CD4-positive, CD25-positive, alpha-beta regulatory T cell (primary cell): ENCODE results near the gene COL6A2. TPM values are rescaled to one million over a fixed set of nuclear protein-coding genes. Genes with fewer than 3 reads are reported as not detected.
"Not testable (repeated sequence)": the region's sequence is repeated elsewhere in the genome, so short reads cannot be mapped to it uniquely, and the experiment has no call there.

ENCODE experiments used
- ATAC-seq, 2 donors: fragments of 150-1000 bp; cut with Tn5 transposase; one replicate each; pipeline ENCODE4 v1.10.0; 2021; ENCODE audit warnings: low read depth in 2 of 2, moderate number of reproducible peaks in 2 of 2, moderate library complexity in 1 of 2
- DNase-seq, 3 donors: peaks; one replicate each; pipeline versions ENCODE4 v3.0.0 to v3.0.0-alpha.2; 2012 to 2022; ENCODE audit warnings: mixed read lengths in 1 of 3
- H3K27ac ChIP-seq: one replicate; pipeline ENCODE4 v1.7.0; 2013; ENCODE audit warnings: mild to moderate bottlenecking, low read length; ENCODE audit not compliant: insufficient read depth, poor library complexity, severe bottlenecking
- H3K27me3 ChIP-seq: one replicate; pipeline ENCODE4 v1.7.0; 2013; ENCODE audit warnings: low read length; ENCODE audit not compliant: control insufficient read depth, insufficient read depth
- H3K36me3 ChIP-seq: one replicate; pipeline ENCODE4 v1.7.0; 2013; ENCODE audit warnings: mild to moderate bottlenecking, low read length, moderate library complexity; ENCODE audit not compliant: control insufficient read depth, insufficient read depth
- H3K4me1 ChIP-seq: 2 replicates; pipeline ENCODE4 v1.7.0; 2013; ENCODE audit warnings: mild to moderate bottlenecking, low read length; ENCODE audit not compliant: insufficient read depth, control insufficient read depth, poor library complexity, severe bottlenecking
- H3K4me3 ChIP-seq: one replicate; pipeline ENCODE4 v1.7.0; 2013; ENCODE audit warnings: low read depth, mild to moderate bottlenecking, low read length, moderate library complexity
- H3K9me3 ChIP-seq, 2 experiments: 1 replicate in 1 of 2; 2 replicates in 1 of 2; pipeline ENCODE4 v1.7.0; 2013; ENCODE audit warnings: low read length in 2 of 2, mild to moderate bottlenecking in 1 of 2, moderate library complexity in 1 of 2; ENCODE audit not compliant: control insufficient read depth in 2 of 2
- H3K27ac Mint-ChIP-seq, 3 donors: one replicate each; pipeline ENCODE4 v1.8.0; 2020 to 2022; ENCODE audit warnings: mild to moderate bottlenecking in 3 of 3, mixed read lengths in 3 of 3, moderate library complexity in 2 of 3
- H3K27me3 Mint-ChIP-seq: one replicate; pipeline ENCODE4 v1.8.0; 2022; ENCODE audit warnings: mild to moderate bottlenecking, mixed read lengths
- H3K36me3 Mint-ChIP-seq: one replicate; pipeline ENCODE4 v1.8.0; 2020; ENCODE audit warnings: mixed read lengths
- H3K4me1 Mint-ChIP-seq, 4 donors: one replicate each; pipeline ENCODE4 v1.8.0; 2020 to 2022; ENCODE audit warnings: mixed read lengths in 4 of 4, mild to moderate bottlenecking in 1 of 4
- H3K4me3 Mint-ChIP-seq, 4 donors: one replicate each; pipeline ENCODE4 v1.8.0; 2020 to 2022; ENCODE audit warnings: mild to moderate bottlenecking in 4 of 4, mixed read lengths in 4 of 4, moderate library complexity in 3 of 4
- H3K9me3 Mint-ChIP-seq, 7 donors: one replicate each; pipeline ENCODE4 v1.8.0; 2020 to 2022; ENCODE audit warnings: mixed read lengths in 7 of 7, mild to moderate bottlenecking in 3 of 7, moderate library complexity in 2 of 7
- polyA plus RNA-seq, 4 donors: library from polyadenylated mRNA; unstranded; fragments of 300-500 nt; fragmentation: Illumina TruSeq; gene quantifications; one replicate each; pipeline ENCODE4 v1.2.3, GENCODE V29; 2021
- total RNA-seq: library from RNA; stranded (reverse); gene quantifications from one replicate; pipeline ENCODE4 v1.2.3, GENCODE V29; 2022

Gene COL6A2
- total and polyA plus RNA-seq, 5 donors from 2014 or later, result 0.08 to 12.9 (median 1.3) TPM

DNA sequence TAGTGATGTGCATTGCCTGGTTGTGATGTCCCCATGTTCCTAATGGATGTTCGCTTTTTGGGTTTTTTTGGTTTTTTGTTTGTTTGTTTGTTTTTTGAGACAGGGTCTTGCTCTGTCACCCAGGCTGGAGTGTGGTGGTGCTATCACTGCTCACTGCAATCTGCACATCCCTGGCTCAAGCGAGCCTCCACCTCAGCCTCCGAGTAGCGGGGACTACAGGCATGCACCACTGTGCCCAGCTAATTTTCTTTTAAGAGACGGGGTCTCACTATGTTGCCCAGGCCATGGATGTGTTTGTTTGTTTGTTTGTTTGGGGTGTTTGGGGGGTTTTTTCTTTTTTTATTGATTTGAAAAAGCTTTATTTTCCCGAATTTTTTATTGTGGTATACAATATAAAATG, 2.1 kb downstream of the COL6A2 start:
- Mint-ChIP-seq H3K36me3 (peaks cover 5% of the 10 kb centered on the region), H3K4me1 (peaks cover 0 to 5% (median 1%) of the 10 kb centered on the region in 4 donors), H3K27me3 (peaks cover 58% of the 10 kb centered on the region), H3K4me3 (peak overlapping the region in 3 of 4 donors; percentile 34 to 56 (median 41)), H3K9me3 (peaks cover 1 to 24% (median 9%) of the 10 kb centered on the region in 7 donors), H3K27ac (no peak overlapping the region)
- no peak for ATAC-seq
- no peak for DNase-seq
- Histone ChIP-seq H3K27ac (no peak overlapping the region), H3K4me3 (no peak overlapping the region), H3K27me3 (peaks cover 24% of the 10 kb centered on the region), H3K4me1 (peaks cover 8% of the 10 kb centered on the region), H3K9me3 (peaks cover 4 to 16% of the 10 kb centered on the region in 2 experiments), H3K36me3 (no peaks in the 10 kb centered on the region)

DNA sequence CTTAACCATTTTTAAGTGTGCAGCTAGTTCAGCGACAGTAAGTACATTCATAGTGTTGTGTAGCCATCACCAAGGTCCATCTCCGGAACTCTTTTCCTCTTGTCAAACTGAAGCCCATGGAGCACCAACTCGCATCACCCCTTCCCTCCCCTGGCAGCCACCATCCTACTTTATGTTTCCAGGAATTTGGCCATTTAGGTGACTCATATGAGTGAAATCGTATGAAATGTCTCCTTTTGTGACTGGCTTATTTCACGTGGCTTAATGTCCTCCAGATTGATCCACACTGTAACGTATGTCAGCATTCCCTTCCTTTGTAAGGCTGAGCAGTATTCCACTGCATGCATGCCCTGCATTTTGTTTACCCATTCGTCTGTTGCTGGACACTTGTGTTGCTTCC, 2.5 kb downstream of the COL6A2 start:
- Mint-ChIP-seq H3K27me3 (peaks cover 58% of the 10 kb centered on the region), H3K27ac (peak overlapping the region in 1 of 3 donors; percentile 56)
- DNase-seq, result no peak

DNA sequence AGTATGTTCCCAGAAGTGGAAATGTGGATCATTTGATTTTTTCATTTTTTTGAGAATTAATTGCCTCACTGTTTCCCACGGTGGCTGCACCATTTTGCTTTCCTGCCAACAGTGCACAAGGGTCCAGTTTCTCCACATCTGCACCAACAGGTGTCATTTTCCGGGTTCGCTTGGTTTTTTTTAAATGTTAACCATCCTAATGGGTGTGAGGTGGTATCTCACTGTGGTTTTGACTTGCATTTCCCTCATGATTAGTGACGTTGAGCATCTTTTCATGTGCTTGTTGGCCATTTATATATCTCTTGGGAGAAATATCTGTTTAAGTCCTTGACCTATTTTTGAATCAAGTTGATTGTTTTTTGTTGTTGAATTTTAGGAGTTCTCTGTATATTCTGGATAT, 3.0 kb downstream of the COL6A2 start:
- Mint-ChIP-seq H3K27me3 (peaks cover 58% of the 10 kb centered on the region), H3K4me3 (peak overlapping the region in 3 of 4 donors; percentile 5 to 56 (median 30)), H3K27ac (peak overlapping the region in 1 of 3 donors; percentile 56), H3K36me3 (peaks cover 5% of the 10 kb centered on the region), H3K9me3 (peaks cover 1 to 24% (median 9%) of the 10 kb centered on the region in 7 donors), H3K4me1 (peaks cover 0 to 5% (median 1%) of the 10 kb centered on the region in 4 donors)
- Histone ChIP-seq H3K9me3 (peaks cover 4 to 16% of the 10 kb centered on the region in 2 experiments), H3K27me3 (peaks cover 24% of the 10 kb centered on the region), H3K4me1 (peaks cover 8% of the 10 kb centered on the region), H3K36me3 (no peaks in the 10 kb centered on the region), H3K27ac (no peak overlapping the region), H3K4me3 (no peak overlapping the region)
- DNase-seq (no peak), ATAC-seq (no peak)

More for the DNA sequence above, 2.5 kb downstream of the COL6A2 start:
- H3K27ac ChIP-seq, result no peak overlapping the region
- H3K4me1 ChIP-seq, result peaks cover 8% of the 10 kb centered on the region
- ATAC-seq, result no peak
- H3K4me1 Mint-ChIP-seq, result peaks cover 0 to 5% (median 1%) of the 10 kb centered on the region in 4 donors
- peaks cover 24% of the 10 kb centered on the region for H3K27me3 ChIP-seq
- H3K4me3 ChIP-seq, result no peak overlapping the region
- peaks cover 4 to 16% of the 10 kb centered on the region in 2 experiments for H3K9me3 ChIP-seq
- no peaks in the 10 kb centered on the region for H3K36me3 ChIP-seq
- peaks cover 5% of the 10 kb centered on the region for H3K36me3 Mint-ChIP-seq
- peaks cover 1 to 24% (median 9%) of the 10 kb centered on the region in 7 donors for H3K9me3 Mint-ChIP-seq
- H3K4me3 Mint-ChIP-seq, result peak overlapping the region in 3 of 4 donors; percentile 34 to 56 (median 52)

DNA sequence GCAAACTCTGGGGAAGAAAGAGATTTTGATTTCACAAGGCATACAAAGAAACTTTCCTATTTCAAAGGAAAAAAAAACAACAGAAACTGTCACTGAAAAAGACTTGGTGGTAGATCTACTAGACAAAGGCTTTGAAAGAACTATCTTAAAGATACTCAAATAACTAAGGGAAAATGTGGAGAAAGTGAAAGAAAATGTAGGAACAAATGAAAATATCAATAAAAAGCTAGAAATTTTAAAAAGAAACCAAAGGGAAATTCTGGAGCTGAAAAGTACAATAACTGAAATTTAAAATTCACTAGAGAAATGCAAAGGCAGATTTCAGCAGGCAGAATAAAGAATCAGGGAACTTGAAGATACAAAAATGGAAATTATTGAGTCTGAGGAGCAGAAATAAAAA, 6.2 kb downstream of the COL6A2 start:
- ATAC-seq (no peak), DNase-seq (no peak)
- Histone ChIP-seq H3K9me3 (peaks cover 7 to 21% of the 10 kb centered on the region in 2 experiments), H3K36me3 (no peaks in the 10 kb centered on the region), H3K27me3 (peaks cover 26% of the 10 kb centered on the region), H3K4me3 (no peak overlapping the region), H3K4me1 (no peaks in the 10 kb centered on the region), H3K27ac (no peak overlapping the region)
- Mint-ChIP-seq H3K36me3 (peaks cover 5% of the 10 kb centered on the region), H3K4me1 (peaks cover 0 to under 1% (median 0%) of the 10 kb centered on the region in 4 donors), H3K27me3 (peaks cover 49% of the 10 kb centered on the region), H3K27ac (no peak overlapping the region), H3K4me3 (no peak overlapping the region), H3K9me3 (peaks cover 1 to 40% (median 10%) of the 10 kb centered on the region in 7 donors)

GRCh38 chr21:46107376-46107775, 9.5 kb downstream of the COL6A2 start:
- not testable (repeated sequence) for H3K36me3 ChIP-seq, H3K4me3 Mint-ChIP-seq, ATAC-seq, H3K4me1 ChIP-seq, H3K27ac ChIP-seq, H3K27ac Mint-ChIP-seq, DNase-seq, H3K4me1 Mint-ChIP-seq, H3K4me3 ChIP-seq, H3K36me3 Mint-ChIP-seq
- Mint-ChIP-seq H3K9me3 (peaks cover 1 to 40% (median 9%) of the 10 kb centered on the region in 7 donors), H3K27me3 (peaks cover 20% of the 10 kb centered on the region)
- peaks cover 4 to 19% of the 10 kb centered on the region in 2 experiments for H3K9me3 ChIP-seq
- H3K27me3 ChIP-seq, result peaks cover 12% of the 10 kb centered on the region

DNA sequence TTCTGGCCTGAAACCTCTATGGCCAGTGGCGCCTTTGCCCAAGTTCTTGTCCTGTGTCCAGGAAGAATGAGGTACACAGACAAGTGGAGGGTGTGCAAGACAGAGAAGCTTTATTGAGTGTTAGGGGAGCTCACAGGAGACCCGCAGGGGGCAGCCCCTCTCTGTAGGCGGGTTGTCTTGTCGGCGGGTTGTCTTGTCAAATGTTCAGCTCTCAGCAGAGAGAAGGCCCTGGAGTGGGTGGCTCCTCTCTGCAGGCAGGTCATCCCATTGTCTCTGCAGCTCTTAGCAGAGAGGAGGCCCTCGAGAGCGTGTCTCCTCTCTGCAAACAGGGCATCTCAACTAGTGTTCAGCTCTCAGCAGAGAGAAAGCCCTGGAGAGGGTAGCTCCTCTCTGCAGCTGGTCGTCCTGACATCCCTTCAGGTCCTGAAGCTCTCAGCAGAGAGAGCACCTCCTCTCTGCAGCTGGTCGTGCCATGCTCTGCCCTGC, 11.0 kb downstream of the COL6A2 start:
- peaks cover 2% of the 10 kb centered on the region for H3K27me3 ChIP-seq
- no peak overlapping the region for H3K27ac ChIP-seq
- Mint-ChIP-seq H3K36me3 (no peaks in the 10 kb centered on the region), H3K4me3 (no peak overlapping the region), H3K9me3 (peaks cover 0 to 28% (median 6%) of the 10 kb centered on the region in 7 donors), H3K4me1 (no peaks in the 10 kb centered on the region), H3K27ac (no peak overlapping the region), H3K27me3 (peaks cover 9% of the 10 kb centered on the region)
- H3K36me3 ChIP-seq, result no peaks in the 10 kb centered on the region
- DNase-seq, result no peak
- no peaks in the 10 kb centered on the region for H3K4me1 ChIP-seq
- peaks cover 3 to 8% of the 10 kb centered on the region in 2 experiments for H3K9me3 ChIP-seq
- no peak overlapping the region for H3K4me3 ChIP-seq
- ATAC-seq, result no peak

DNA sequence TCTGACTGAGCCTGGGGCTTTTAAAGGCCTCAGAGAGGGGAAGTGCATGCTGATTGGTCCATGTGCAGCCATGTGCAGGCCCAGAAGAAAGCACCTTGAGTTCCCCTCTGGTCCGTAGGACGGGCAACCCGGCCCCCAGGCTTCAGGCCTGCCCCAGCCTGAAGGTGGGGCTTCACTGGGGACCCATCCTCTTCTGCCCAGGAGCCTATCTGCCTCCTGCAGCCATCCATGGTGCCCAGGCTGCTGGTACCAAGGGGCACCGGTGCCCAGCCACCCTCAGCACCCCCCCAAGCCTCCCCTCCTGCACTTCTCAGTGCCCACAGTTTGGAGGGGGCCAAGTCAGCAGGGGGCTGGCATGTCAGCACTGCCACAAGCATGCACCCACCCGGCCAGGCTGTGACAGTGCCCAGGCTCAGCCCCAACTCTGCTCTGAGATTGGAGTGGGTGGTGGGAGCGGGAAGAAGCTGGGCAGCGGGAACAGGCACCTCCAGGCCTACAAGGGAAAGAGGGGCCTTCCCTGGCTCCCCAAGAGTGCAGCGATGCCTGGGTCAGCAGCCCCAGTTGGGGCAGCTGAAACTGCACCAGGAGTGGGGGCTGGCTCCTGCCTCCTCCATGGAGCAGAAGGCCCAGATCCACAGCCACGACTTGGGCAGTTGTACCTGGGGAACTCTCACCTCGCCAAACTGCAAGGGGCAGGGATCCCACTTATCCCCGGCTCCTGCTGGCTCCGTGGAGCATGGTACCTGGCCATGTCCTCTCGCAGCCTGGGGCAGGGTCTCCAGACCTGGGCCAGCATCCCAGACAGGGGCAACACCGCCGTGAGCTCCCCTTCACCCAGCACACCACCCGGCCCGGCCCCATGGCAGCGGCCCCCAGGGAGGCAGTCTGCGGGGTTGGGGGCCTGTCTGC, 11.7 kb downstream of the COL6A2 start:
- Histone ChIP-seq H3K4me3 (no peak overlapping the region), H3K27ac (no peak overlapping the region), H3K27me3 (peaks cover 2% of the 10 kb centered on the region), H3K4me1 (no peaks in the 10 kb centered on the region), H3K9me3 (peaks cover 5% of the 10 kb centered on the region in 2 experiments), H3K36me3 (no peaks in the 10 kb centered on the region)
- H3K4me3 Mint-ChIP-seq, result no peak overlapping the region
- ATAC-seq (no peak), DNase-seq (no peak)
- no peak overlapping the region for H3K27ac Mint-ChIP-seq
- no peaks in the 10 kb centered on the region for H3K4me1 Mint-ChIP-seq
- H3K27me3 Mint-ChIP-seq, result peaks cover 4% of the 10 kb centered on the region
- peaks cover 0 to 22% (median 2%) of the 10 kb centered on the region in 7 donors for H3K9me3 Mint-ChIP-seq
- H3K36me3 Mint-ChIP-seq, result no peaks in the 10 kb centered on the region
